GM12875 (cell line): Measurements from ENCODE around the gene GABRR2.

Experiments
- H3K4me3 ChIP-seq: one replicate; pipeline ENCODE4 v1.5.1; 2011; ENCODE audit warnings: low read depth, low read length, control low read depth
- TF ChIP-seq, protein P1 (sequence below): IDR thresholded peaks from 2 replicates; pipeline ENCODE4 v1.5.1; 2011; ENCODE audit warnings: low read depth, mild to moderate bottlenecking, control low read depth, inconsistent platforms, low read length, moderate library complexity, borderline replicate concordance; ENCODE audit not compliant: insufficient read depth

GABRR2 gene

DNA sequence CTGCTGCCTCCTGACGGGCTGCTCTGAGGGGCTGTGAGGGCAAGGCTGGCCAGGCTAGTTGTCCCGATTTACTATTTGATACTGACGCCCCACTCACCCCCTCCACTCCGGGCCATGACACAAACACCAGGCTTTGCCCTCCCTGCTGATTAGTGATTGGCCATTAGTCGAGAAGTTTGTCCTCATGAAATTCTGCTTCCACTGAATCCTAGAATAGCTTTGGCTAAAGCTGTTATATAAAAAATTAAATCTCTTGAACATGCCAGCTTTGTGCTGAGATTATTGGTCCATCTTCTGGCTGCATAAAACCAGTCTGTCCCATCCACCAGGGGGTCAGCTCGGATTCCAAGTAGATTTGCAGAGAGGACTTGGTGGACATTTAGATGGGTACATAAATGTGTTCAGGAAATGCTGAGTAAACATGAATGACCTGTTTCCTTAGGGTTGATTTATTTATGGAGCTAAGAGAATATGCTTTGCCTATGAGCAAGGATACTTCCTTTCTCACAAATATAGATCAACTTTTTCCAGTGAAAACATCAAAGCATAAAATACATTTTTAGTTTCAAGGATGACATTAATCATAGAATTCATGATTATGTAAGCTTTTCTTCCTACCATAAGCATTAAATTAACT lies at the start of gene GABRR2:
Gene GABRR2 (minus strand): TSS at position 51 of the 637 bp plus-strand sequence. CDS start 134 bp downstream, outside the sequence.
- TF ChIP-seq, protein P1, sequence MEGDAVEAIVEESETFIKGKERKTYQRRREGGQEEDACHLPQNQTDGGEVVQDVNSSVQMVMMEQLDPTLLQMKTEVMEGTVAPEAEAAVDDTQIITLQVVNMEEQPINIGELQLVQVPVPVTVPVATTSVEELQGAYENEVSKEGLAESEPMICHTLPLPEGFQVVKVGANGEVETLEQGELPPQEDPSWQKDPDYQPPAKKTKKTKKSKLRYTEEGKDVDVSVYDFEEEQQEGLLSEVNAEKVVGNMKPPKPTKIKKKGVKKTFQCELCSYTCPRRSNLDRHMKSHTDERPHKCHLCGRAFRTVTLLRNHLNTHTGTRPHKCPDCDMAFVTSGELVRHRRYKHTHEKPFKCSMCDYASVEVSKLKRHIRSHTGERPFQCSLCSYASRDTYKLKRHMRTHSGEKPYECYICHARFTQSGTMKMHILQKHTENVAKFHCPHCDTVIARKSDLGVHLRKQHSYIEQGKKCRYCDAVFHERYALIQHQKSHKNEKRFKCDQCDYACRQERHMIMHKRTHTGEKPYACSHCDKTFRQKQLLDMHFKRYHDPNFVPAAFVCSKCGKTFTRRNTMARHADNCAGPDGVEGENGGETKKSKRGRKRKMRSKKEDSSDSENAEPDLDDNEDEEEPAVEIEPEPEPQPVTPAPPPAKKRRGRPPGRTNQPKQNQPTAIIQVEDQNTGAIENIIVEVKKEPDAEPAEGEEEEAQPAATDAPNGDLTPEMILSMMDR, result no peak
- H3K4me3 ChIP-seq, result no peak within 1 kb of the TSS

DNA sequence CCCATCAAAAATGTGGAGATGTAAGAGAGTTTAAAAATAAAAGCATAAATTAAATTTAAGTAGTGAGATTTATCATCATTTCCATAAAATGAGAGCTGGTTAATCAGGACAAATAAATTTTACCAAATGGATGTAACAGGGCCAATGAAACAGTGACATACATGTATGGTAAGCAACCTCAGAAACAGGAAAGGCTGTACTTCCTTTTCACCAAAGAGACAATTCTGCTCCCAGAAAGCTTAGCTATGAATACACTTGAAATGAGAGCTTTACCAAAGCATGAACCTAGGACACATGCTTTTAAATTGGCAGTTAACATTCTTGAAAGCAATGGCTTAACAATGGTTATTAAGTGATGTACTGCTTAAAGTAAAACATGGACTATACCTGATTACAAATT lies 49.5 kb upstream of the GABRR2 start:
- TF ChIP-seq, protein P1, result no peak

GRCh38 chr6:89361171-89361570 lies 46.1 kb upstream of the GABRR2 start:
- TF ChIP-seq, protein P1, result no peak
- no peak overlapping the region for H3K4me3 ChIP-seq

More for the DNA sequence above, 49.5 kb upstream of the GABRR2 start:
- H3K4me3 ChIP-seq, result no peak overlapping the region

GRCh38 chr6:89360415-89360999 lies 45.4 kb upstream of the GABRR2 start:
- TF ChIP-seq, protein P1, result no peak

DNA sequence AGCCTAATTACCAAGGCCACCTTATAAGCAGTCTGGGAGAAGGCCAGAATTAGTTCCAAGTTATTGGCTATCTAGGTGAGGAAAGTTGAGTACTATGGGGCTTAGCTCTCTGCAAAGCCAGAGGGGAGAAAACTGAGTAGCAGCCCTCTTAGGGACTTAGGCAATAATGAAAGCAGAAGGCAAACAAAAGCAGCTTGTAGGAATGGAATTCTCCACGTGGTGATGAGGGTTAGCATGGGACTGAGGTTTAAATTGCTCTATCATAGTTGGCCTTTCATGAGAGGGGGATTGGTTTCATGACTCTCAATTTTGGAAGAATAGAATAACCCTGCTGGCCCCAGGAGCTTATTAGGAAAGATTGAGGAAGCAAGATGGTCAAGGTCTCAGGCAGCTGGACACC lies 44.5 kb upstream of the GABRR2 start:
- TF ChIP-seq, protein P1, result no peak
- H3K4me3 ChIP-seq, result no peak overlapping the region

More at GRCh38 chr6:89360415-89360999, 45.4 kb upstream of the GABRR2 start:
- H3K4me3 ChIP-seq, result no peak overlapping the region

GRCh38 chr6:89357390-89357789 lies 42.3 kb upstream of the GABRR2 start:
- H3K4me3 ChIP-seq, result no peak overlapping the region
- TF ChIP-seq, protein P1, result no peak

DNA sequence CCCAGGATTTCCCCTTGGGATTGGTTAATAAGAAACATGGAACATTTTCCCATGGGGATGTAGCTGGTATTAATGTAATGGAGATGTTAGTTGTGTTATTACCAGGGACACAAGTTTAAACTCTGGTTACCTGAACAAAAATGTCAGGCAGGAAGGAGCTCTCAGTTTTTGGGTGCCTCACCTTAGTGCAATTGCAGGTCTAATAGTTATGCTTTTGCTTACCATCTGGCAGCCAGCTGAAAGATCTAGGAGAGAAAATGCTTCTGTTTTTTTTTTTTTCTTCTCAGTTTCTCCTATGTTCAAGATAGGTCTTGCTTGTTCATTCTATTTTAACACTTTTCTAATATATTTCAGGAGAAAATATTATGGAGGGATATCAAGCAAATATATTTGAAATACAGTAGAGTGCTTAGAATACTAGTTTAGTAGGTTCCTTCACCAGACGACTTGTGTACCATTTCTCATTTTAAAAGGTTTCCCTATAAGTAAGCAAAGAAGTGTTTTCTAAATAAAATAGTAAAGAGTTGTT lies 41.6 kb upstream of the GABRR2 start:
- H3K4me3 ChIP-seq, result no peak overlapping the region
- TF ChIP-seq, protein P1, result no peak
